ENCODE measurements around the gene MGAT4A.

The MGAT4A gene

GRCh38 chr2:98649992-98650375 is 80.9 kb downstream of the MGAT4A start:
- FAIRE-seq: no peak

- FAIRE-seq: peak; percentile 67
Measured at GRCh38 chr2:98649135-98649991, 81.6 kb downstream of the MGAT4A start.

GRCh38 chr2:98648451-98648850 is 82.5 kb downstream of the MGAT4A start:
- FAIRE-seq: no peak

GRCh38 chr2:98647636-98648035 is 83.3 kb downstream of the MGAT4A start:
- no peak for FAIRE-seq

- FAIRE-seq: no peak
Measured at GRCh38 chr2:98643496-98644100, 87.3 kb downstream of the MGAT4A start.

GRCh38 chr2:98637401-98638147 is 93.4 kb downstream of the MGAT4A start:
- no peak for FAIRE-seq

- FAIRE-seq: no peak
Measured at GRCh38 chr2:98634406-98635092, 96.4 kb downstream of the MGAT4A start.

GRCh38 chr2:98632351-98632750 is 98.6 kb downstream of the MGAT4A start:
- no peak for FAIRE-seq

GRCh38 chr2:98623657-98624056 is 107.3 kb downstream of the MGAT4A start:
- no peak for FAIRE-seq

- no peak for FAIRE-seq
Measured at GRCh38 chr2:98617149-98617548, 113.8 kb downstream of the MGAT4A start.

GRCh38 chr2:98615481-98615880 is 115.5 kb downstream of the MGAT4A start:
- no peak for FAIRE-seq

GRCh38 chr2:98614024-98614739 is 116.8 kb downstream of the MGAT4A start:
- no peak for FAIRE-seq

- no peak for FAIRE-seq
Measured at GRCh38 chr2:98608962-98609604, 121.8 kb downstream of the MGAT4A start.

- FAIRE-seq: no peak
Measured at GRCh38 chr2:98608116-98608961, 122.6 kb downstream of the MGAT4A start, which contains the start of the genes COA5 and UNC50. Gene COA5, minus strand, starts transcription at chr2:98608512. Its CDS starts 107 bp downstream, at chr2:98608405. Gene UNC50, plus strand, starts transcription at chr2:98608589. Its CDS starts 1,171 bp downstream, at chr2:98609760.

- no peak for FAIRE-seq
Measured at GRCh38 chr2:98607741-98608115, 123.2 kb downstream of the MGAT4A start.

GRCh38 chr2:98607104-98607503 is 123.8 kb downstream of the MGAT4A start:
- FAIRE-seq: no peak

GRCh38 chr2:98606431-98606830 is 124.5 kb downstream of the MGAT4A start:
- FAIRE-seq: no peak

GRCh38 chr2:98605076-98605475 is 125.9 kb downstream of the MGAT4A start:
- no peak for FAIRE-seq

GRCh38 chr2:98604547-98604946 is 126.4 kb downstream of the MGAT4A start:
- no peak for FAIRE-seq

- FAIRE-seq: no peak
Measured at GRCh38 chr2:98601532-98602132, 129.3 kb downstream of the MGAT4A start.
